GM19043 (cell line): ENCODE results near the gene ADSL.

Experiments used
- ATAC-seq: cut with Tn5 transposase; IDR thresholded peaks from one replicate; pipeline ENCODE4 v1.9.1; 2021; ENCODE audit warnings: low read depth; ENCODE audit not compliant: unreplicated experiment

ADSL gene

DNA sequence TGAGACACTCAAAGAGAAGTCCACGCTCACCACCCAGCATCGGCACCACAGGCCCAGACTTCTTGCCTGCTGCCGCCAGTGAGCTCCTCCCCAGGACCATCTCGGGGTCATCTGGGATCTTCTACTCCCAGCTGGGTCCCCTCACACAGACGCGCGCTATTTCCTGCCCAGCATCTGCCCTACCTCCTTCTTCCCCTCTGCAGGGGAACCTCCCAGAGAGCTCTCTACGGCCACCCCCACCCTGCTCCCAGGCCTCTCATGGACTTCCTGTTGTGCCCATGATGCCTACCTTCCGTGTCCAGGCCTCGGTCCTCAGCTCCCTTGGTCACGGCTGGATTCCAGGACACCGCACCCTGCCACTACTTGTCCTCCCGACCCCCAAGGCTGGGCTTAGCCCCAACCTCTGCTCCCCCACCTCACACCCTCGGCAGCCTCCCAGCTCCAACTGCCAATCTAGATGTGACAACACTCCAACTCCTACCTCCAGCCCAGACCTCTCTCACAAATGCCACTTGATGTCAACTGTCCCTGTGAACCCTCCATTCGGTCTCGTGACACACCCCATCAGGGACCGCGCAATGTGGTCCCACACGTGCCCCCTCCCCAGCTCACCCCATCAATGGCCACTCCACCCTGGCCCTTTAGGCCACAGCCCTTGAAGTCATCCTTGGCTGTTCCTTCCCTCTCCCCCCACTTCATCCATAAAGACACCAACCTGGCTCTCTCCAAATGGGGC lies 69.4 kb downstream of the ADSL start:
- ATAC-seq: no peak

DNA sequence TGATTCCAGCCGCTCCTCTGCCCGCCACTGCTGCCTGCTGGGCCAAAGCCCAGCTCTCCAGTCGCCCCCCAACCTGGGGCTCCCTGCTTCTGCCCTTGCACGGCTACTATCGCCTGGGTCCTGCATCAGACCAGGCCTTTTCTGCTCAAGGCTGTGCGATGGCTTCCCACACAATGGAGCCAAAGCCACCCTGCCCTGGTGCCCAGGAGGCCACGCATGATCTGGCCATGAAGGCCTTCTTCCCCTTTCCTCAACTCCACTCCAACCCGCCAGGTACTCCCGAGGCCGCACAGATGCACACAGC lies 69.9 kb downstream of the ADSL start:
- ATAC-seq: no peak

DNA sequence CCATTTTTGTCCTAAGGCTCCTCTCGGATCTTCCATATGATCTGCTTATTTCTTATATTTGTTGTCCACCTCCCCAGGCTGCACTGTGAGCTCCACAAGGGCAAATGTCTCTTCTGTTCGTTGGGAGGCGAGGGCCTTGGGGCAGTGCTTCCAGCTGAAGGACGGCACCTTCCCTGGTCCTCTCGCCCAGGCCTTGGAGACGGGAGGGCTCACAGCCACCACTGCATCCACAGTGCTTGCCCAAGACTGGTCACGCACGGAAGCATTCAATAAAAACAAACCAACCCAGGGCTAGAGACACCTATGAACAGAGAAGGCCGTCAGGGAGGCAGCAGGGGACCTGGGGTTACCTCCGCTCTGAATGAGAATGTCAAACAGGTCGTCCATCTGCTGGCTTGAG lies 70.3 kb downstream of the ADSL start:
- no peak for ATAC-seq

DNA sequence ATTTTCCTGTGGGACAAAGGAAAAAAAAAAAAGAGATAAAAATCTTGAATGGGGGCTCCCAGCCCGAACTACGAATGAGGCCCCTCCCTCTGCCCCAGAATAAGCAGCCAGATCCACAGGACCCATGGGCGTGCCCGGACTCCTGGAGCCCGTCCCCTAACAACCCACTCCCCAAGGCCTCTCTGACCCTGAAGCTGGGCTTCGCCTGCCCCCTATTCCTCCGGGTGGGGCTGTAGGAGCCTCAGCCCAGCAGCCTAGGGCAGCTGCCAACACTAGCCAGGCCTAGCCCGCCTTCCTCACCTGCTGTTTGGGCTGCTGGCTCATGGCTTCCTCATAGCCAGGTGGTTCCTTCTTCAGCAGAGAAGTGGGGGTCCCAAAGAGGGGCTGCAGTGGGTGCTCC lies 70.7 kb downstream of the ADSL start:
- ATAC-seq: no peak

DNA sequence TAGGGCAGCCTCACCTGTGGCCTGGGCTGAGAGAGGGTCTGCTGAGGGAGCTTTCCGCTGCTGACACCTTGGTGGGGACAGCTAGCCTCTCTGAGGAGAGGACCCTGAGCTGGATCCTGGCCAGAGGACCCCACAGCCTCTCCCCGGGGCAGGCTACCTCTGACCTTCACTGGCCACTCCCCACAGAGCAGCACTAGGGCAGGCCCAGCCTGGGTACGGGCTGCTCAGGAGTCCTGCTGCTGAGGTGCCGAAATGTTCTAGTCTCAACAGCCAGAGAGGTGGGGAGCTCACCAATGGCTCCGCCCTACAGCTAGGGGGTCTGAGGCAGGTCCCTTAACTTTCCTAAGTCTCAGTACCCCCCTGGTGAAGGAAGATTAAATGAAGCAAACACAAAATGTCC lies 71.6 kb downstream of the ADSL start:
- ATAC-seq: no peak

DNA sequence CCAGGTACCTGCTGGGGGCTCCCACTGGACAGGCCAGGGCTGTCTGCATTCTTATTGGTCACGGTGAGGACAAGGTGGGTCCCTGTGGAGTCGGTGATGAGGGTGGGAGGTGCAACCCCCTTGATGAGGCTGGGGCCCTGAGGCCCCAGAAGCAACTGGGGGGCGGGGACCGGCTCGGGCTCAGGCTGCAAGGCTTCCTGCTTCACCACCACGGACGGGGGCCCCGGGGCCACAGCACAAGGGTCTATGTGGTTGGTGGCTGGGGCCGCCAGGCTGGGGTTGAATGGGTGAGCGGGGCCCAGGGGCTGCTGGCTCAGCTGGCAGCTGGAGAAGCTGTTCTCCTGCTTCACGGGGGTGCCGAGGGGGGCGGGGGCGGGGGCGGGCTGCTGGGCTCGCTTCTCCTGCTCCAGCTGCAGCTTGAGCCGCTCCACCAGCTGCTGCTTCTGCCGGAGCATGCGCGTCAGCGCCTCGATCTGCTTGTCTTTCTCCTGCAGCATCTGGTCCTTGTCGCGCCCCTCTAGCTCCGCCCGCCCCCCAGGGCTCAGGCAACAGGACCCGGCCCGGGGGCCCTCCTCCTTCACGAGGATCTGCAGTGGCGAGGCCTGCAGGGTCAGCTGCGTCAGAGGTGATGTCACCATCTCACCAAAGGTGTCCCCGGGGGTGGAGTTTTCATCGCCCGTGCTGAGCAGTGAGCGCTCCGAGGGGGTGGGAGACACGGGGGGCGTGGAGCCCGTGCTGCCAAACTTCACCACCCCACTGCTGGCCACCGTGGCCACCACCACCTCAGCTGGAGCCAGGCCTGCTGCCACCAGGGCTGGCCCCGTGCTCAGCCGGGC lies 72.3 kb downstream of the ADSL start:
- ATAC-seq: no peak

DNA sequence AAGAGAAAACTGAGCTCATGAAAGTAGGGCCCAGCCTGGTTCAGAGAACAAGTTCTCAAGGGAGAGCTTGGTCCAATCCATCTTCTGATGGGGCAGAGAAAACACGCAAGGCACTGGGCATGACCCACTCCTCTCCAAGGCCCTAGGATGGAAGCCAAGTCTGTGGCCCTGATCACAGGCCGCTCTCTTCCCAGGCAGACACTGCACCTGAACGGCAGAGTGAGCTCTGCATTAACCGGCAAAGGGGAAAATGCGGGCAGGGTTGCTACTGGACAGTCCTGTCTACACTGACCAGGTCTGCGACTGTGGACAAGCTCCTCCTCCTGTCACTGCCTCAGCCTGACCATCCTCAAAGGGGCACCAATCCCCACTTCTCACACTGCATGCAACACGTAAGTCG lies 73.4 kb downstream of the ADSL start:
- ATAC-seq: no peak

DNA sequence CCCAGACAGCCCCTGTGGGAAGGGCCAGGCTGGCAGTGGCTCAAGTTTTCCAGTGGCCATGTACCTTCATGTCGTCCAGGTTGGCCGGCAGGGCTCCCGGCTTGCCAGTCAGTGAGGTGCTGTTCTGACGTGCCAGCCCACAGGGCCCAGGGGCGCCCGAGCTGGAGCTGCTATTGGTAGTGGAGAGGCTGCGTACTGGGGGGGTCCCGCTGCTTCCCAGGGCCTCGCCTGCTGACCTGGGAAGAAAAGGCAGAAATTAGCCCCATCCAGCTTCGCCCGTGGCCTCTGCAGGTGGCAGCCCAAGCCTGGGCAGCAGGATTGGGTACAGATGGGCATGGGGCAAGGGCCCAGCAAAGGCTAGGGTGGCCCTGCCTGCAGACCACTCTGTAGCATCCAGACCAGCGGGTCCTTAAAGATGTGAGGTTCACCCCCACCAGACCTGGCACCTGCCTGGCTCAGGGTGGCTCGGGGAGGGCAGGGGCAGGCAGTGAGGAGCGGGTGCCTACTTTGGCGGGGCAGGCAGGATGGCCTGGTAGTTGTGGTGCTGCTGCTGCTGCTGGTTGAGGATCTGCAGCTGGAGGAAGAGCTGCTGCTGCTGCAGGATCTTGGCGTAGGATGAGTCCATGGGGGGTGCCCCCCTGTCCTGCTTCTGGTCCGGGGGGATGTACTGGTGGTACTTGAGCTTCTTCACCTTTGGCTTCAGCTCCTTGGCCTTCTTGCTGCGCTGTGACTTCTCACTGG lies 74.2 kb downstream of the ADSL start:
- no peak for ATAC-seq

DNA sequence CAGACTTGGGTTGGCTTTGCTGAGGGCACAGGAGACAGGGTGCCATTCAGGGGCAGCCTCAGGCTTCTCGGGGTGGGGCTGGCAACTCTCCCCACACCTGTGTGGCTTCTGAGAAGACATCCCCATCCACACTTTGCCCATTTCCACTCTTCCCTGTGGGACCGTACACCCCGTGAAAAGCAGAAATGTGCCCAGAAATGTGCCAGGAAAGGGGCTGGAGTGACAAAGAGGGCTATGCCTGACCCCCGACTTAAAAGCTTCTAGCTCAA lies 74.7 kb downstream of the ADSL start:
- no peak for ATAC-seq

DNA sequence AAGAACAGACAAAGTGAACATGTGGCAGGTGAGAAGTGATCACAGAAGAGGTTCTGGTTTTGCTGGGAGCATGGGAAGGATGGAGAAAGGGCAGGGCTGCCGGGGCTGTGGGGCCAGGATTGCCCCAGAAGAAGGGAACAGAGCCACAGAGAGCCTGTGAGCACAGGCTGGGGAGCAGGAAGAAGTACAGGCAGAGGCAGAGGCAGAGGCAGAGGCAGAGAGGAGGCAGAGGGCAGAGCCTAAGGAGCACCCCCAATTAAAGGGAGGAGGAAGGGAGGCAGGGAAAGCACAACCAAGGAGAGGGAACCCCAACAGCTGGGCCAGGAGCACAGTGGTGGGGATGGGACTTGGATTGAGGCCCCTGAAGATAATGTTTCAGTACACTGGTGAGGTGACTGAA lies 75.6 kb downstream of the ADSL start:
- ATAC-seq: no peak

DNA sequence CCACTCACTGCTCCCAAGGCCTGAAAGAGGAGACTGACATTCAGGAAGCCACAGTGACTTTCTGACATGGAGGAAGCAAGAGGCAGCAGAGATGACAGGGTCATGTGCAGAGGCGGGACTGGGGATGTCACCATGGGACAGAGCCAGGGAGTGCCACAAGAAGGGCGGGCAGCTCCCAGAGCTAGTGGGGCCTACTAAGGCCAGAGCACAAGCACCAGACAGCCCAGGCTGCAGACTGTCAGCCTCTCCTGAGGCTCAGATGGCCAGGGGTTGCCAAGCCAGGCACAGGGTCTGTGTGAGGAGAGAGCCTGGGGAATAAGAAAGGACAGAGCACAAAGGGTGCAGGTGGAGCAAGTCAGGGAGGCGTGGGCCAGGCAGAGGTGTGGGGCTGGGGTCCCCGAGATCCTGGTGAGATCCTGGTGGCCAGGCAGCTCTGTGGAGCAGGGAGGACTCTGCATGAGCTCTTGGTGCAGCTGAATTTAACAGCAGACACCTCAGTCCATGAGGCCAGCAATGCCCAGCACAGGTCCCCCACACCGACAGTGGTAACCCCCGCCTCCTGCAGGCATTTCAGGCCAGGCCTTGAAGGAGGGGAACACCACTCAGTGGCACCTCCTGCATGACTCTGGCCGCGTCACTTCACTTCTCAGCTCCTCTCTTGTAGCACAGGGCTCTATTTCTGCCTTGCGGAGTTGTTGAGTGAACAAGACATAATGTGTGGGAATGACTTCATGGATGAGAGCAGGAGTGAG lies 76.4 kb downstream of the ADSL start:
- ATAC-seq: no peak

DNA sequence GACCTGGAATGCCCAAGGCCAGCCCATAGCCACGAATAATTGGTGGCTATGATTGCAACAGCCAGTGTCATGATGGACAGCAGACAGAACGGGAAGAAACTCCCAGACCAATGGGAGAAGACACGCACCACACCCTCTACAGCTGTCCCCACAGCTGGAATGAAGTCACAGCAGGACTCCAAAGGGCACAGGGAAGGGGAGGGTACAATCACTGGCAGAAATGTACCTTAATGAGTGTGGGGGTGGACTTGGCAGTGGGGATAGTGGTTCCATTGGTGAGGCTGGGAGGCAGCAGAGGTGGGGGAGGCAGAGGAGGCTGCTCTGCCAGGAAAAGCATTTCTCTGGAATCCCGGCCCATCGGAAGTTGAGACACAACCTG lies 77.0 kb downstream of the ADSL start:
- no peak for ATAC-seq

DNA sequence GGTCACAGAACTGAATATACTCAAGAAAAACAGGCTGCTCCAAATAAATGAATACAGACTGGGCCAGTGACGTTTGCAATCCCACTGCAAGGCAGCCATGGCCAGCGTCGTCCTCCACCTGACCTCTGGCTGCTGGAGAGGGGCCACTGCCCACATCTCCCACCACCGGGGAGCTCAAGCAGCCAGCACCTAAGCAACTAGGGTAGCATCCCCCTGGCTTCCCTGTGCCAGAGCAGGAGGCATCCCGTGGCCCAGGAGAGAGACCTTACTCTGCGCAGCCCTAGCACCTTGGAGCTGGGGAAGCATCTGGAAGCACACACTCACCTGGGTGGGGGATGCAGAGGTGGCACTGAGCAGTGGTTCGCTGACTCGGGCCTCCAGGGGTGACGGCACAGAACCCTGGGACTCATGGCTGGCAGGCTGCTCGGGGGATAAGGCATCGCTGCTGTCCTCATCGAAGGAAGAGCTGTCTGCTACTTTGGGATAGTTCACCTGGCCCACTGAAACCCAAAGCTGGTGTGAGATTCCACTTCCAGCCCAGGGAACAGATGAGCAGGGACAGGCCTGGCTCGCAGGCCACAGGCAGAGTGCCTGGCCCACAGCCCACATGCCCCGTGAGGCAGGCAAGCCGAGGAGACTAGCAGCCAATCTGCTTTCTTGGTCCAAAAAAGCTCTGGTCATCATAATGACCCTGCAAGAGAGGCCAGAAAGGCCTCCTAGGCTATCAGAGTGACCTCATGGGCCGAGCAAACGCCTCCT lies 77.8 kb downstream of the ADSL start:
- ATAC-seq: no peak

DNA sequence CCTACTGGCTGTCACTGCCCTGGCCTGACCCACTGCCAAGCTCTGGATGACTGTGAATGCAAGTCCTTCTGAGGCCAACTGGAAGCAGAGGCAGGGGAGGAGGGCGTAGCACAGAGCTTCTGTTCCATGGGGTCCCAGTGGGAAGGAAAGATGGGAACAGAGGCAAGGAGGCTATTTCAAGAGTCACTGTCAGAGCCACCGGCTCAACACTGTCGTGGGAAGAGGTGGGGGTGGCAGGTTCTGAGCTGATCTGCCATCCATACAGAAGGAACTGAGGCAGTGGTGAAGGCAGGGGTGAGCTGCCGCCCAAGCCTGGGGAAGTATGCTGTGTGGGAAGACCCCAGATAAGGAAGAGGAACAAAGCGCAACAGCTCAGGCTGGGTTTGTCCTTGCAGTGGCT lies 78.8 kb downstream of the ADSL start:
- no peak for ATAC-seq

DNA sequence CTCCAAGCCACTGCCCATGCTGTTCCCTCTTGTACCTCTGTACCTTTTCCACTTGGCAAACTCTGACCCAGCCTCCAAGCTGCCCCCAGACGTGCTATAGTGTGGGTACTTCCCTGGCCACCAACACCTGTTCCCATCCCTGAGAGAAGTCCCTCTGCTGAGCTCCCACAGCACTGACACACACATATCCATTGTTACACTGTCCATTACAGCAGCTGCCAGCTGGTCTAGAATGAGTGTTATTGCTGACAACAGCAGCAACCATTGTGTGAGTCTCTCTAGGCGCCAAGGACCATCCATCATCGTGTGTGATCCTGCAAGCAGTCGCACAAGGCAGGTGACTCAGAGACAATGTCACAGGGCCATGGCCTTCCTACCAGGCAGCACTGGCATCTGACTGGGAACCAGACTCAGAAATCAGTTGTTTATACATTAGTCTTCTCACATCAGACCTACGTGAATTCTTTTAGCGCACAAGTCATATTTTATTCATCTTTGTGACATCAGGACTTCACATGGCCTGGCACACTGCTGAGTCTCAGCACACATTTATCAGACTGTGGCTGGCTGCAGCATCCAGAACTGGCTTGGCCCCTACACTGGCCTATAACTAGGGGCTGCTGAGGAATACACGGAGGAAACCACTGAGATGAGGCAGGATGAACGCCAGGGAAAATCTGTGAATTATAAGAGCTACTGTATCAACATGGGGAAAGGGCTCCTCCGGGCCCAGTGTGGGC lies 80.5 kb downstream of the ADSL start:
- ATAC-seq: no peak

DNA sequence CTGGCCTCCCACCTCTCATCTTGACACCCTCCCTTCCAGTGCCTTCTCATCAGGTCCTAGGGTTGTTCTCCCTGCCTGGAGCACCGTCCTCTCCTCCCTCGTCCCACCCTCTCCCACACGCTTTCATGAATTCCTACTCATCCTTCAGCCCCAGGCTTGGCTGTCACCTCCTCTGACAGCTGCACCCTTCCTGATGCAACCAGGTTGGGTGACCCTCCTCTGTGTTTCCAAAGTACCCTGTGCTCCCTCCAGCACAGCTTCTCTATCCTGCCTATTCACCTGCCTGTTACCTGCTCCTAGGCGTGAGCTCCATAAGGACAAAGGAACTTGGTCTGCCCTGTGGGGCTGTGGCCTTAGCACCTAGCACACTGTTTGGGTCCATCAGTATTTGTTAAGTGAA lies 82.5 kb downstream of the ADSL start:
- ATAC-seq: no peak

DNA sequence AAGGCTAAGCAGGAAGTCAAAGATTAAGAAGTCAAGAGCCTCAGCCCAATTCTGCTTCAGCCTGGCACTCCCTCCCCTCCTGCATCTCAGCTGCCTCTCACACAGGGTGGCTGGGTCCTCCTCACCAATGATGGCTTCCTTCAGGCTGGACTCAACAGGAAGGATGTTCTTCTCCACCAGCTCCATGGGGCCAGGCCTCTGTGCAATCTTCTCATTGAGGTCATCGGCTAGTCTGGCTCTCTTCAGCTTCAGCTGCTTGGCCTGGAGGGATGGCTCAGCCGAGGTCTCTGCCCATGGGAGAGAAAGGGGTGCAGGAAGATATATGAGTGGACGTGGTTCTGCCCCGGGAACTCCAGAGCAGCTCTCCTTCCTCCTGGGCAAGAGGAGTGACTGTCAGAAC lies 83.2 kb downstream of the ADSL start:
- ATAC-seq: no peak

DNA sequence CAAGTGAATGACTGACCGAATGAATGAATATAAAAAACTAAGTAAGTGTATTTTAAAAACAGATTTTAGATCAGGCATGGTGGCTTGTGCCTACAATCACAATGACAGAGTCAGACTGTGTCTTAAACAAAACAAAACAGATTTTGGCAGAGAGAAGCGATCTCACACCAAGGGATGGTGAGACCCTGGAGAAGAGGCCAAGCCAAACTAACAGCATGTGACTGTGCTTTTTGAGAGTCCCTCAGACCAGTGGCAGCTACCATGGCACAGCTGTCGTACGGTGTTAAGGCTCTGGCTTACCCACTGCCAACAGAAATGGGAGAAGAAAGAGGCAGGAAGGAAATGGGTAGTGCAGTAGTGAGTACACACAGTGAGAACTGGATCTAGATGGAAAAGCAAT lies 84.7 kb downstream of the ADSL start:
- no peak for ATAC-seq

DNA sequence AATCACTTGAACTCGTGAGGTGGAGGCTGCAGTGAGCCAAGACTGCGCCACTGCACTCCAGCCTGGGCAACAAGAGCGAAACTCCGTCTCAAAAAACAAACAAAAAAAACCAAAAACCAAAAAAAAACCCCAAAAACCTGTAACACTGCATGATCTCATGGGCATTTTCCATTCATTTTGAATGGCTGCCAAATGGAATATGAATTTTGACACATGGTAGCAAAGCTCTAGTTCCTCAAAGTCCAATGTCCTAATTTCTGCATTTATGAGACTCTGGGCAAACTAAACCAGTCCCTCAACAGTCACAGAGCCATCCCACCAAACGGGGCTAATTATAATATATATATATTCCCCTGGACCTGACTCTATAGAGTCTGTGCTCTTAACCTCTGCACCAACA lies 85.9 kb downstream of the ADSL start:
- no peak for ATAC-seq

DNA sequence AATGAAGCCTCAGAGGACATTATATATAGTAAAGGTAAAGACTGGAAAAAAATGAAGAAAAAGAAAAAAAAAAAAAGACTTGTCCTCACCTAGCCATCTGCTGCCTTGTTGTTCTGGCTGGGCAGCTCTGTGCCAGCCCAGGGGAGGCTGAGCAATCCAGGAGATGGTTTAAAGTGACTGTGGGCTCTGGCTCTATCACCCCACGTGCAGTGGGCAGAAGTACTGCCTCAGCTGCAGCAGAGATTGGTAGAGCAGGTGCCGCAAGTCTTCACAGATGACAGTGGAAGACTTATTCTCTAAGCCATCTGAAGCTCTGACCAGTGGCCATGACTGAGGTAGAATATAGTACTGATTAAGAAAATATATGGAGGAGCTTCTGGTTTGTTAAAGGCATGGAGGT lies 86.3 kb downstream of the ADSL start:
- ATAC-seq: no peak
